Thyroid gland (tissue), 4 donors: Measurements from ENCODE around the gene PNPLA1. TPM values are rescaled to one million over a fixed set of nuclear protein-coding genes. Genes with fewer than 3 reads are reported as not detected.

Experiments
- DNase-seq, 2 donors: peaks; one replicate each; pipeline ENCODE4 v3.0.0-alpha.2; 2019
- H3K27ac ChIP-seq, 3 donors: fragments of 200-600 bp; sonication (generic); 1 replicate in 2 of 3; 2 replicates in 1 of 3; pipeline ENCODE4 v1.5.1; 2016 to 2019; ENCODE audit warnings: mild to moderate bottlenecking in 1 of 3, moderate library complexity in 1 of 3
- H3K27me3 ChIP-seq: fragments of 200-600 bp; sonication (generic); one replicate; pipeline ENCODE4 v1.5.1; 2019
- H3K36me3 ChIP-seq, 2 donors: fragments of 200-600 bp; sonication (generic); one replicate each; pipeline ENCODE4 v1.5.1; 2016 to 2019
- H3K4me1 ChIP-seq, 2 donors: fragments of 200-600 bp; sonication (generic); one replicate each; pipeline ENCODE4 v1.5.1; 2017 to 2019
- H3K4me3 ChIP-seq, 3 donors: fragments of 200-600 bp; sonication (generic); replicated peaks in 1 of 3; 1 replicate in 2 of 3; 2 replicates in 1 of 3; pipeline ENCODE4 v1.5.1; 2016; ENCODE audit warnings: mild to moderate bottlenecking in 1 of 3
- H3K9me3 ChIP-seq: fragments of 200-600 bp; sonication (generic); one replicate; pipeline ENCODE4 v1.5.1; 2017
- POLR2A ChIP-seq, 2 donors: fragments of 450-650 bp; IDR thresholded peaks; one replicate each; pipeline ENCODE4 v1.6.1; 2017; ENCODE audit warnings: antibody characterized with exemption in 2 of 2, mild to moderate bottlenecking in 2 of 2, moderate library complexity in 1 of 2
- WGBS, 2 donors: methylation state at CpG; one replicate each; pipeline ENCODE4 v1.1.5; 2017; 5-methylcytosine and 5-hydroxymethylcytosine counted together
- intact Hi-C: fragments of 100-400 bp; cut with DNase I; formaldehyde crosslinking; loops from one replicate; pipeline ENCODE4 v1.15.1; 2023
- total RNA-seq, 4 donors: library from RNA; depleted of rRNA; stranded (reverse); fragments of >200 nt; gene quantifications; one replicate each; pipeline ENCODE4 v1.2.3, GENCODE V29; 2016
- TF ChIP-seq, protein P1 (sequence below), 6 experiments: fragments of 200-600 bp in 3 of 6; fragments of 450-650 bp in 3 of 6; sonication (generic) in 3 of 6; IDR thresholded peaks; one replicate each; pipeline ENCODE4 v1.5.1; 2016 to 2019; ENCODE audit warnings: antibody characterized with exemption in 6 of 6, mild to moderate bottlenecking in 2 of 6, inconsistent platforms in 1 of 6, moderate library complexity in 1 of 6

Gene PNPLA1
- total RNA-seq, 4 donors from 2014 or later, result 0.11 TPM; not detected in 3

DNA sequence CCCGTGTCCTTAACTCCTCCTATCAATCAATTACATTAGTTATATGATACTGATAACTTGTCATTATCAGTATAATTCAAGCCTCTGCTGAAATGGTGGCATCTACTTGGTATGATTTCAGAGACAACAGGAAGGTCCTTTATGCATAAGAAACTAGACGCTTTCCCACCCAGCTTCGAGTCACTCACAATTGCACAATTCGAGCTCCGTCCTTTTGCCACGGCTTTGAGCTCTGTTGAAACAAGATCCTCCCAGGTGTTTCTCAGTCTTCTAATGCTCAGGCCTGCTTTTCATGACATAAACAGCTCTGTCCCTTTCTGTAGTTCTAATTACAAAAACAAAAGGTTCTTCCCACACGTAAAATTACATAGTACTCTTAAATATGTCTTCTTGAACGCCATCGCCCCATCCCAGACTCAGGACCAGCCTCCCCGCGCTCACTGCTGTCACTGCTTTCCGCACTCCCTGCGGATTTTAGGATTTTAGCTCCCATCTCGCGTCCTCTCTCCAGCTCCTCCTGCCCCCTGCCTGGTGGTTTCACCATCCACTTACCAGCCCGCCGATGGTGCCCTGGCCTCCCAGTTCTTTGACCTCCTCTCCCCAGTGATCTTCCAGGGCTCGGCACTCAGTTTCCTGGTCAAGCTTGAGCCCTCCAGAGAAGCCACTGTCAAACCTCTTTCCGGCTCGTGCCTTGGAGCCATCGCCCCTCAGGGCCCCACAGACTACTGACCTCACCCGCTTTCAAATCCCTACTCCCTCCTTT is 23.2 kb upstream of the PNPLA1 start:
- Histone ChIP-seq H3K27me3 (no peaks in the 10 kb centered on the region), H3K4me3 (no peak overlapping the region), H3K4me1 (peaks cover 0 to 7% of the 10 kb centered on the region in 2 donors), H3K36me3 (no peaks in the 10 kb centered on the region), H3K27ac (no peak overlapping the region), H3K9me3 (no peaks in the 10 kb centered on the region)
- WGBS, 2 donors, result 86 to 90% methylated on average over 22 of the region's 22 CpGs
- intact Hi-C loops, result no loop called here
- TF ChIP-seq POLR2A (IDR thresholded peaks at IDR 0.05), result no peak
- TF ChIP-seq, protein P1, sequence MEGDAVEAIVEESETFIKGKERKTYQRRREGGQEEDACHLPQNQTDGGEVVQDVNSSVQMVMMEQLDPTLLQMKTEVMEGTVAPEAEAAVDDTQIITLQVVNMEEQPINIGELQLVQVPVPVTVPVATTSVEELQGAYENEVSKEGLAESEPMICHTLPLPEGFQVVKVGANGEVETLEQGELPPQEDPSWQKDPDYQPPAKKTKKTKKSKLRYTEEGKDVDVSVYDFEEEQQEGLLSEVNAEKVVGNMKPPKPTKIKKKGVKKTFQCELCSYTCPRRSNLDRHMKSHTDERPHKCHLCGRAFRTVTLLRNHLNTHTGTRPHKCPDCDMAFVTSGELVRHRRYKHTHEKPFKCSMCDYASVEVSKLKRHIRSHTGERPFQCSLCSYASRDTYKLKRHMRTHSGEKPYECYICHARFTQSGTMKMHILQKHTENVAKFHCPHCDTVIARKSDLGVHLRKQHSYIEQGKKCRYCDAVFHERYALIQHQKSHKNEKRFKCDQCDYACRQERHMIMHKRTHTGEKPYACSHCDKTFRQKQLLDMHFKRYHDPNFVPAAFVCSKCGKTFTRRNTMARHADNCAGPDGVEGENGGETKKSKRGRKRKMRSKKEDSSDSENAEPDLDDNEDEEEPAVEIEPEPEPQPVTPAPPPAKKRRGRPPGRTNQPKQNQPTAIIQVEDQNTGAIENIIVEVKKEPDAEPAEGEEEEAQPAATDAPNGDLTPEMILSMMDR (IDR thresholded peaks at IDR 0.05), result no peak
- no peak for DNase-seq

DNA sequence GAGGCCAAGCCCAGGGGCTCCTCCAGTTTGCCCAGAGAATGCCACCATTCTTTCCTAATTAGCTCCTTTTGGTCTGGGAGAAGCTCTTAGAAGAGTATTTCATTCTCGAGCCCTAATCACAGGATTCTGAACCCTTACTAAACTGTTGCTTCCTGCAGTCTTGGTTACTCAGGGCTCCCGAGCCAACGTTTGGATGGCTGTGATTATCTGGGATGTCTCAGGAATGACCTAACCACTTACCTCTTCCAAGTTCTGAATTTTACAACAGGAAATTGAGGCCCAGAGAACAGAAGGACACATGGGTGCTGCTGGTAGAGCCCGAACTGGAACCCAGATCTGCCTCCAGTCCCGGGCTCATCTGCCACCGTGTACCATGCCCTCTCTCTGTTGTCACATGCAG is 22.2 kb upstream of the PNPLA1 start:
- 79 to 85% methylated on average over 6 of the region's 6 CpGs for WGBS, 2 donors
- peak overlapping the region in 1 of 3 donors; percentile 10 for H3K27ac ChIP-seq
- no peak for DNase-seq

DNA sequence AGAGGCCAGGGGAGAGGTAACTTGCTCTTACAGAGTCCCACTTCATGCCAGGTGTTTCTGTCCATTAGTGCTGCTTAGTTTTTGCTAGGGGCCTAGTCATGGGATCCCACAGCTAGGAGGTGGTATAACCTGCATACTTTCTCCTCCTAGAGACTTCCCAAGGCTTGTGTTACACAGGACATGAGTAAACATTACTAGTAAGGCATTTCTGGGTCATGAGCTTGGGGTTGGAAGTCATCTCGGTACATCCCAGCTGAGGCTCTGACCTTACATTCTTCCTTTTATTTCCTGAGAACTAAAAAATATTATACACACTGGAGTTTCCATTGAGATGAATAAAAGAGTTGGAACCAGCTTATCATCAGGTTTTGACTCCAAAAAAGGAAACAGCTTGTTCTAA is 20.9 kb upstream of the PNPLA1 start:
- Histone ChIP-seq H3K27ac (no peak overlapping the region), H3K4me1 (peaks cover 0 to 7% of the 10 kb centered on the region in 2 donors), H3K4me3 (no peak overlapping the region), H3K36me3 (no peaks in the 10 kb centered on the region), H3K9me3 (no peaks in the 10 kb centered on the region), H3K27me3 (no peaks in the 10 kb centered on the region)
- WGBS, 2 donors, result 48 to 68% methylated on average over 1 of the region's 1 CpG
- intact Hi-C loops, result no loop called here
- DNase-seq, result no peak
- TF ChIP-seq, protein P1 (IDR thresholded peaks at IDR 0.05), result no peak
- TF ChIP-seq POLR2A (IDR thresholded peaks at IDR 0.05), result no peak

More for the DNA sequence above, 22.2 kb upstream of the PNPLA1 start:
- Histone ChIP-seq H3K4me3 (no peak overlapping the region), H3K9me3 (no peaks in the 10 kb centered on the region), H3K27me3 (no peaks in the 10 kb centered on the region), H3K36me3 (no peaks in the 10 kb centered on the region), H3K4me1 (peaks cover 0 to 7% of the 10 kb centered on the region in 2 donors)
- TF ChIP-seq POLR2A (IDR thresholded peaks at IDR 0.05), result no peak
- TF ChIP-seq, protein P1 (IDR thresholded peaks at IDR 0.05), result no peak
- intact Hi-C loops, result no loop called here

DNA sequence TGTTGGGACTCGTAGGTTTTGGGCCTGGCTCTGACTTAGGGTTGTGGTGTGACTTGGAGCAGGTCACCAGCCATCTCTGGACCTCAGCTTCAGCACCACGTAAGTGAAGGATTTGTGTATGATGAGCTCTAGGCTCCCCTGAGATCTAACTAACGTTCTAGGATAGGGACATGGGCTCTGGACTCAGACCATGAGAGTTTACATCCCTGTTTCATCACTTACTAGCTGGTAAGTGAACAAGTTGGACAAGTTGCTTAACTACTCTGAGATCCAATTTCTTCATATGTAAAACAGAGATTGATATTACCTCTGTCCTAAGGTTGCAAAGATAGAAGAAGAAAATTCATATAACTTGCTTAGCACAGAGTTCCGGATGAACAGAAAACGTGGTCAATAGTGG is 20.3 kb upstream of the PNPLA1 start:
- H3K36me3 ChIP-seq, result no peaks in the 10 kb centered on the region
- intact Hi-C loops, result no loop called here
- H3K4me1 ChIP-seq, result peaks cover 0 to 7% of the 10 kb centered on the region in 2 donors
- no peak for DNase-seq
- TF ChIP-seq POLR2A (IDR thresholded peaks at IDR 0.05), result no peak
- TF ChIP-seq, protein P1 (IDR thresholded peaks at IDR 0.05), result no peak
- H3K27ac ChIP-seq, result no peak overlapping the region
- no peak overlapping the region for H3K4me3 ChIP-seq
- H3K27me3 ChIP-seq, result no peaks in the 10 kb centered on the region
- WGBS, 2 donors, result 82 to 87% methylated on average over 5 of the region's 5 CpGs
- H3K9me3 ChIP-seq, result no peaks in the 10 kb centered on the region

DNA sequence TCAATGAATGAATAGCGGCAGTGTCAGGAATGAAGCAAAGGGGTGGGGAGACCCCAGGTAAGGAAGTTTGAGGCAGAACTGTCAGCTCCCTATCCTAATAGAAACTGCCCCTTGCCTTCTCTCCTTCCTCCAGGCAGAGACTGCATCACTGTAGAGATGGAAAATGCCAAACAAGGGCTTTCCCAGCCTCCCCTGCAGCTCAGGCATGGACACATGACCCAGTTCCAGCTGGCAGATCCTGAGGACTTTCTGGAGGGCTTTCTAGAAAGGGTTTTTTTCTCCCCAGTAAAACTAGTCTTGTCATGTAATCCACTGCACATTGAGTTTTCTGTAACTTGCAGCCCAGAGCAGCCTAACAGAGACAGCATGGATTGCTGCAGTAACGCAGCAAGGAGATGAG is 17.9 kb upstream of the PNPLA1 start:
- no peak for TF ChIP-seq POLR2A (IDR thresholded peaks at IDR 0.05)
- TF ChIP-seq, protein P1 (IDR thresholded peaks at IDR 0.05), result no peak
- intact Hi-C loops, result no loop called here
- Histone ChIP-seq H3K9me3 (no peaks in the 10 kb centered on the region), H3K4me1 (peaks cover 0 to 7% of the 10 kb centered on the region in 2 donors), H3K27me3 (no peaks in the 10 kb centered on the region), H3K27ac (no peak overlapping the region), H3K4me3 (no peak overlapping the region), H3K36me3 (no peaks in the 10 kb centered on the region)
- peak; percentile 21 to 45 for DNase-seq
- 83 to 88% methylated on average over 2 of the region's 2 CpGs for WGBS, 2 donors
